Liver (tissue), 3 donors: ENCODE results near the gene TCP1.

Source experiments
- GABPA ChIP-seq, 2 donors: IDR thresholded peaks in 1 of 2; conservative IDR thresholded peaks in 1 of 2; 2 replicates each; pipeline ENCODE4 v1.6.1; 2016; ENCODE audit warnings: antibody characterized with exemption in 2 of 2, mild to moderate bottlenecking in 1 of 2, moderate library complexity in 1 of 2
- HNF4A ChIP-seq, 2 donors: conservative IDR thresholded peaks; 2 replicates each; pipeline ENCODE4 v1.6.1; 2016; ENCODE audit warnings: antibody characterized with exemption in 2 of 2, mild to moderate bottlenecking in 2 of 2
- HNF4G ChIP-seq: IDR thresholded peaks from 2 replicates; pipeline ENCODE4 v1.6.1; 2016; ENCODE audit warnings: antibody characterized with exemption
- JUND ChIP-seq, 2 donors: IDR thresholded peaks; 2 replicates each; pipeline ENCODE4 v1.6.1; 2016; ENCODE audit warnings: antibody characterized with exemption in 2 of 2
- RXRA ChIP-seq, 2 donors: IDR thresholded peaks; 2 replicates each; pipeline ENCODE4 v1.6.1; 2017 to 2018; ENCODE audit warnings: antibody characterized with exemption in 2 of 2, mild to moderate bottlenecking in 1 of 2
- SP1 ChIP-seq: IDR thresholded peaks from 2 replicates; pipeline ENCODE4 v1.6.1; 2018; ENCODE audit warnings: antibody characterized with exemption, mild to moderate bottlenecking
- TAF1 ChIP-seq: conservative IDR thresholded peaks from 2 replicates; pipeline ENCODE4 v1.6.1; 2016; ENCODE audit warnings: antibody characterized with exemption, mild to moderate bottlenecking
- YY1 ChIP-seq: IDR thresholded peaks from 2 replicates; pipeline ENCODE4 v1.6.1; 2016; ENCODE audit warnings: antibody characterized with exemption, mild to moderate bottlenecking
- TF ChIP-seq, protein P1 (sequence below): fragments of 150-350 bp; IDR thresholded peaks from 2 replicates; pipeline ENCODE4 v1.5.1; 2017; ENCODE audit warnings: improper control_type of control experiment, low read depth, low read length; ENCODE audit not compliant: missing input control
- TF ChIP-seq, protein P2 (sequence below): IDR thresholded peaks from 2 replicates; pipeline ENCODE4 v1.6.1; 2016; ENCODE audit warnings: antibody characterized with exemption, mild to moderate bottlenecking
- TF ChIP-seq, protein P3 (sequence below): IDR thresholded peaks from 2 replicates; pipeline ENCODE4 v1.6.1; 2016; ENCODE audit warnings: antibody characterized with exemption
- TF ChIP-seq, protein P4 (sequence below): IDR thresholded peaks from 2 replicates; pipeline ENCODE4 v1.6.1; 2016; ENCODE audit warnings: antibody characterized with exemption
- TF ChIP-seq, protein P5 (sequence below): IDR thresholded peaks from 2 replicates; pipeline ENCODE4 v1.6.1; 2016; ENCODE audit warnings: antibody characterized with exemption
- donor health status: healthy.
- donor health status: healthy.

DNA sequence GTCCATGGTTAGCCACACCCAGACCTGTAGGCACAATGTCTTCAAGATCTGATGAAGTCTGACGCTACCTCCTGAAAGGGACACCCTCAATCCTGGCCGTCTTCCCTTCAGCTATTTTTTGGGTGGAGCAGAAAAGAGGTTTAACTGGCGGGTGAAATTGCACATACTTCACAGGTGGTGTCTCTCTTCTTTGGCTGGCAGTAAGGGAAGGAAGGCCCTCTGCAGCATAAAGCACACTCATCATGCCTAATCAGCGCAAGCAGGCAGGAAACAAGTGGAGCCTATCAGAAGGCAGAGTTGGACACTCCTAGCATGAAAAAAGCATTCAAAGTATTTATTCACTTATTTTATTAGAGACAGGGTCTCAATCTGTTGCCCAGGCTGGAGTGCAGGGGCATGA is 43.5 kb upstream of the TCP1 start:
- TF ChIP-seq, protein P1, sequence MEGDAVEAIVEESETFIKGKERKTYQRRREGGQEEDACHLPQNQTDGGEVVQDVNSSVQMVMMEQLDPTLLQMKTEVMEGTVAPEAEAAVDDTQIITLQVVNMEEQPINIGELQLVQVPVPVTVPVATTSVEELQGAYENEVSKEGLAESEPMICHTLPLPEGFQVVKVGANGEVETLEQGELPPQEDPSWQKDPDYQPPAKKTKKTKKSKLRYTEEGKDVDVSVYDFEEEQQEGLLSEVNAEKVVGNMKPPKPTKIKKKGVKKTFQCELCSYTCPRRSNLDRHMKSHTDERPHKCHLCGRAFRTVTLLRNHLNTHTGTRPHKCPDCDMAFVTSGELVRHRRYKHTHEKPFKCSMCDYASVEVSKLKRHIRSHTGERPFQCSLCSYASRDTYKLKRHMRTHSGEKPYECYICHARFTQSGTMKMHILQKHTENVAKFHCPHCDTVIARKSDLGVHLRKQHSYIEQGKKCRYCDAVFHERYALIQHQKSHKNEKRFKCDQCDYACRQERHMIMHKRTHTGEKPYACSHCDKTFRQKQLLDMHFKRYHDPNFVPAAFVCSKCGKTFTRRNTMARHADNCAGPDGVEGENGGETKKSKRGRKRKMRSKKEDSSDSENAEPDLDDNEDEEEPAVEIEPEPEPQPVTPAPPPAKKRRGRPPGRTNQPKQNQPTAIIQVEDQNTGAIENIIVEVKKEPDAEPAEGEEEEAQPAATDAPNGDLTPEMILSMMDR, result no peak
- TF ChIP-seq, protein P2, sequence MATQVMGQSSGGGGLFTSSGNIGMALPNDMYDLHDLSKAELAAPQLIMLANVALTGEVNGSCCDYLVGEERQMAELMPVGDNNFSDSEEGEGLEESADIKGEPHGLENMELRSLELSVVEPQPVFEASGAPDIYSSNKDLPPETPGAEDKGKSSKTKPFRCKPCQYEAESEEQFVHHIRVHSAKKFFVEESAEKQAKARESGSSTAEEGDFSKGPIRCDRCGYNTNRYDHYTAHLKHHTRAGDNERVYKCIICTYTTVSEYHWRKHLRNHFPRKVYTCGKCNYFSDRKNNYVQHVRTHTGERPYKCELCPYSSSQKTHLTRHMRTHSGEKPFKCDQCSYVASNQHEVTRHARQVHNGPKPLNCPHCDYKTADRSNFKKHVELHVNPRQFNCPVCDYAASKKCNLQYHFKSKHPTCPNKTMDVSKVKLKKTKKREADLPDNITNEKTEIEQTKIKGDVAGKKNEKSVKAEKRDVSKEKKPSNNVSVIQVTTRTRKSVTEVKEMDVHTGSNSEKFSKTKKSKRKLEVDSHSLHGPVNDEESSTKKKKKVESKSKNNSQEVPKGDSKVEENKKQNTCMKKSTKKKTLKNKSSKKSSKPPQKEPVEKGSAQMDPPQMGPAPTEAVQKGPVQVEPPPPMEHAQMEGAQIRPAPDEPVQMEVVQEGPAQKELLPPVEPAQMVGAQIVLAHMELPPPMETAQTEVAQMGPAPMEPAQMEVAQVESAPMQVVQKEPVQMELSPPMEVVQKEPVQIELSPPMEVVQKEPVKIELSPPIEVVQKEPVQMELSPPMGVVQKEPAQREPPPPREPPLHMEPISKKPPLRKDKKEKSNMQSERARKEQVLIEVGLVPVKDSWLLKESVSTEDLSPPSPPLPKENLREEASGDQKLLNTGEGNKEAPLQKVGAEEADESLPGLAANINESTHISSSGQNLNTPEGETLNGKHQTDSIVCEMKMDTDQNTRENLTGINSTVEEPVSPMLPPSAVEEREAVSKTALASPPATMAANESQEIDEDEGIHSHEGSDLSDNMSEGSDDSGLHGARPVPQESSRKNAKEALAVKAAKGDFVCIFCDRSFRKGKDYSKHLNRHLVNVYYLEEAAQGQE, result no peak
- no peak for TF ChIP-seq HNF4A (conservative IDR thresholded peaks at IDR 0.05)
- TF ChIP-seq, protein P3, sequence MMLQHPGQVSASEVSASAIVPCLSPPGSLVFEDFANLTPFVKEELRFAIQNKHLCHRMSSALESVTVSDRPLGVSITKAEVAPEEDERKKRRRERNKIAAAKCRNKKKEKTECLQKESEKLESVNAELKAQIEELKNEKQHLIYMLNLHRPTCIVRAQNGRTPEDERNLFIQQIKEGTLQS, result no peak
- TF ChIP-seq TAF1, result no peak
- TF ChIP-seq RXRA (IDR thresholded peaks at IDR 0.05), result no peak
- no peak for TF ChIP-seq SP1
- TF ChIP-seq HNF4G, result no peak
- no peak for TF ChIP-seq GABPA (IDR thresholded peaks at IDR 0.05 in 1 of 2, conservative IDR thresholded peaks at IDR 0.05 in 1 of 2)
- TF ChIP-seq YY1, result no peak
- no peak for TF ChIP-seq JUND (IDR thresholded peaks at IDR 0.05)
- TF ChIP-seq, protein P4, sequence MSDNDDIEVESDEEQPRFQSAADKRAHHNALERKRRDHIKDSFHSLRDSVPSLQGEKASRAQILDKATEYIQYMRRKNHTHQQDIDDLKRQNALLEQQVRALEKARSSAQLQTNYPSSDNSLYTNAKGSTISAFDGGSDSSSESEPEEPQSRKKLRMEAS, result no peak
- TF ChIP-seq, protein P5, sequence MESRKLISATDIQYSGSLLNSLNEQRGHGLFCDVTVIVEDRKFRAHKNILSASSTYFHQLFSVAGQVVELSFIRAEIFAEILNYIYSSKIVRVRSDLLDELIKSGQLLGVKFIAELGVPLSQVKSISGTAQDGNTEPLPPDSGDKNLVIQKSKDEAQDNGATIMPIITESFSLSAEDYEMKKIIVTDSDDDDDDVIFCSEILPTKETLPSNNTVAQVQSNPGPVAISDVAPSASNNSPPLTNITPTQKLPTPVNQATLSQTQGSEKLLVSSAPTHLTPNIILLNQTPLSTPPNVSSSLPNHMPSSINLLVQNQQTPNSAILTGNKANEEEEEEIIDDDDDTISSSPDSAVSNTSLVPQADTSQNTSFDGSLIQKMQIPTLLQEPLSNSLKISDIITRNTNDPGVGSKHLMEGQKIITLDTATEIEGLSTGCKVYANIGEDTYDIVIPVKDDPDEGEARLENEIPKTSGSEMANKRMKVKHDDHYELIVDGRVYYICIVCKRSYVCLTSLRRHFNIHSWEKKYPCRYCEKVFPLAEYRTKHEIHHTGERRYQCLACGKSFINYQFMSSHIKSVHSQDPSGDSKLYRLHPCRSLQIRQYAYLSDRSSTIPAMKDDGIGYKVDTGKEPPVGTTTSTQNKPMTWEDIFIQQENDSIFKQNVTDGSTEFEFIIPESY, result no peak
